Choroid plexus epithelial cell (primary cell): Measurements from ENCODE around the gene KIF3C.
"Not testable (repeated sequence)": the region's sequence is repeated elsewhere in the genome, so short reads cannot be mapped to it uniquely, and the experiment has no call there.

Experiments used
- DNase-seq: peaks from one replicate; pipeline ENCODE4 v3.0.0-alpha.2; 2010; ENCODE audit warnings: low read depth
- H3K4me3 ChIP-seq: 2 replicates; pipeline ENCODE4 v1.5.1; 2011; ENCODE audit warnings: low read depth, mild to moderate bottlenecking, control low read depth, low read length, moderate library complexity
- CTCF ChIP-seq: conservative IDR thresholded peaks from 2 replicates; pipeline ENCODE4 v1.5.1; 2011; ENCODE audit warnings: low read depth, mild to moderate bottlenecking, control low read depth, inconsistent platforms, low read length, moderate library complexity

KIF3C gene

GRCh38 chr2:25928668-25929067 is 53.6 kb downstream of the KIF3C start:
- no peak for DNase-seq
- H3K4me3 ChIP-seq, result no peak overlapping the region
- TF ChIP-seq CTCF, result no peak

DNA sequence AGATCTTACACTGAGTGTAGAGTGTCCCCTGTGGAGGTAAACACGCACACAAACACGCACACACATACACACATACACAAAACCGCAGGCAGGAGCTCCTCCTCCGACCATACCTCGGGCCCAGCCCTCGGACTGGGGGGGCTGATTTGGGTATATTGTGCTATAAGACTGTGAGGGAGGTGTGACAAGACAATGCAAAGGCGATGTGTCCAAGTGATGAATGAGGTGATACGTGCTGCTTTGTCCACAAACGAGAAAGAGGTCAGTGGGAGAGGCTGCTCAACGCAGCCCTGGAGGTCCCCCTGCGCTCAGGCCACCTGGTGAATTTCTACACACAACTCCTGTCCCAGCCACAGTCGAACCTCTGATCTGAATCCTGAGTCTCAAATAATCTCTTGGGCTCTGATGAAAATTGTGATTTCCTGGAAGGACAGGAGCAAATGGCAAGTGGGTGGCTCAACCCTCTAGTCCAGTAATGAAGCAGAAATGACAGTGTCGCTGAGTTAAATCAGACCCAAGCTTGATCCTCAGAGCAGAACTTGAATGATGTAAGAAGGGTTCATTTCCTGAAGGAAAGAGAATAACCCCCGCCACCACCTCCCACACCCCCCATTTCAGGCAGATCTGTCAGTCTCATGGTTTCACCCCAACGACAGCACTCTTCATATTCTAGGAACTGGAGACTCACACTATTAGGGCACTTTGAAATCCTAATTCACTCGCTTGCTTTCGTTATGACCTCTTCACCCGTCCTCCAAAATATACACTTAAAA is 55.1 kb downstream of the KIF3C start:
- no peak for DNase-seq
- no peak overlapping the region for H3K4me3 ChIP-seq
- no peak for TF ChIP-seq CTCF

GRCh38 chr2:25922501-25922900 is 59.8 kb downstream of the KIF3C start:
- TF ChIP-seq CTCF, result no peak
- no peak overlapping the region for H3K4me3 ChIP-seq
- no peak for DNase-seq

DNA sequence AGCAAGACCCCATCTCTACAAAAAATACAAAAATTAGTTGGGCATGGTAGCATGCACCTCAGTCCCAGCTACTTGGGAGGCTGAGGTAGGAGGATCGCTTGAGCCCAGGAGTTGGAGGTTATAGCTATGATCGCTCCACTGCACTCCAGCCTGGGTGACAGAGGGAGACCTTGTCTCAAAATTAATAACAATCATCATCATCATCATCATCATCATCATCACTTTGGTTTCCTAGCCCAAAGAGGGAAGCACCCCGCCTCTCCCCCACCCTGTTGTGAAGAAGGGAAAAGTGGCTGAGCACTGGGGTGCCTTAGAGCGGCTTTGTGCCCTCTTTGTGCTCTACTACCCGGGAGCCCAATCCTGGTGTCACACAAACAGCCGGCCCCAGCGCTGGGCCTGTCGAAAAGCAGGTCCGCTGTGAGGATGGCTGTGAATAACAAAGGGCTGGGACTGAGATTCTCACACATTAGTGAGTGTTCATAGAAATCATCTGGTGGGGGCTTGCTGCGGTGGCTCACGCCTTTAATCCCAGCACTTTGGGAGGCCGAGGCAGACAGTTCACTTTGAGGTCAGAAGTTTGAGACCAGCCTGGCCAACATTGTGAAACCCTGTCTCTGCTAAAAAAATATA is 61.4 kb downstream of the KIF3C start:
- no peak for DNase-seq
- no peak overlapping the region for H3K4me3 ChIP-seq
- no peak for TF ChIP-seq CTCF

GRCh38 chr2:25920336-25920735 is 62.0 kb downstream of the KIF3C start:
- DNase-seq, result peak; percentile 70
- no peak for TF ChIP-seq CTCF
- H3K4me3 ChIP-seq, result no peak overlapping the region

DNA sequence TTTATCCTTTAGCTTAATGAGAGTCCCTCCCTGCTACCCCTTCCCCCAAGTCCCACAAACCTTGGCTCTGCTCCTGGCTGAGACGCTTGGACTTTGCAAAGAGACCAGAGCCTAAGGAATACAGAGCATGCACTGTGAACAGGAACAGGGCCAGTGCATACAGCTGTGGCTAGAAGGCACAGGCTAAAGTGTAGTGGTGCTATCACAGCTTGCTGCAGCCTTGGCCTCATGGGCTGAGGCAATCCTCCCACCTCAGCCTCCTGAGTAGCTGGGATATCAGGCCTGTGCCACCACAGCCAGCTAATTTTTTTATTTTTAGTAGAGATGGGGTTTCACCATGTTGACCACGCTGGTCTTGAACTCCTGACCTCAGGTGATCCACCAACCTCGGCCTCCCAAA is 64.5 kb downstream of the KIF3C start:
- no peak for DNase-seq
- no peak overlapping the region for H3K4me3 ChIP-seq
- no peak for TF ChIP-seq CTCF

GRCh38 chr2:25917411-25917810 is 64.9 kb downstream of the KIF3C start:
- peak; percentile 61 for DNase-seq
- not testable (repeated sequence) for H3K4me3 ChIP-seq

DNA sequence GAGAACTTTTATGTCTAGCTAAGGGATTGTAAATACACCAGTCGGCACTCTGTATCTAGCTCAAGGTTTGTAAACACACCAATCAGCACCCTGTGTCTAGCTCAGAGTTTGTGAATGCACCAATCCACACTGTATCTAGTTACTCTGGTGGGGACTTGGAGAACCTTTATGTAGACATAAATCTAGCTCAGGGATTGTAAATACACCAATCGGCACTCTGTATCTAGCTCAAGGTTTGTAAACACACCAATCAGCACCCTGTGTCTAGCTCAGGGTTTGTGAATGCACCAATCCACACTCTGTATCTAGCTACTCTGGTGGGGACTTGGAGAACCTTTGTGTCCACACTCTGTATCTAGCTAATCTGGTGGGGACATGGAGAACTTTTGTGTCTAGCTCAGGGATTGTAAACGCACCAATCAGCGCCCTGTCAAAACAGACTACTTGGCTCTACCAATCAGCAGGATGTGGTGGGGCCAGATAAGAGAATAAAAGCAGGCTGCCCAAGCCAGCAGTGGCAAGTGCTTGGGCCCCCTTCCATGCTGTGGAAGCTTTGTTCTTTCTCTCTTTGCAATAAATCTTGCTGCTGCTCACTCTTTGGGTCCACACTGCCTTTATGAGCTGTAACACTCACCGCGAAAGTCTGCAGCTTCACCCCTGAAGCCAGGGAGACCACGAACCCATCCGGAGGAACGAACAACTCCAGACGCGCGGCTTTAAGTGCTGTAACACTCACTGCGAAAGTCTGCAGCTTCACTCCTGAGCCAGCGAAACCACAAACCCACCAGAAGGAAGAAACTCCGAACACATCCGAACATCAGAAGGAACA is 66.1 kb downstream of the KIF3C start:
- H3K4me3 ChIP-seq, result not testable (repeated sequence)

DNA sequence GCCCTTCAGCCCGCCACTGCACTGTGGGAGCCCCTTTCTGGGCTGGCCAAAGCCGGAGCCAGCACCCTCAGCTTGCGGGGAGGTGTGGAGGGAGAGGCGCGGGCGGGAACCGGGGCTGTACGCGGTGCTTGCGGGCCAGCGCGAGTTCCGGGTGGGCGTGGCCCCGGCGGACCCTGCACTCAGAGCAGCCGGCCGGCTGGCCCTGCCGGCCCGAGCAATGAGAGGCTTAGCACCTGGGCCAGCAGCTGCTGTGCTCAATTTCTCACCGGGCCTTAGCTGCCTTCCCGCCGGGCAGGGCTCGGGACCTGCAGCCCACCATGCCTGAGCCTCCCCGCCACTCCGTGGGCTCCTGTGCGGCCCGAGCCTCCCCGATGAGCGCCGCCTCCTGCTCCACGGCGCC is 66.9 kb downstream of the KIF3C start:
- DNase-seq, H3K4me3 ChIP-seq: not testable (repeated sequence)

More for the DNA sequence above, 66.1 kb downstream of the KIF3C start:
- DNase-seq, result not testable (repeated sequence)

DNA sequence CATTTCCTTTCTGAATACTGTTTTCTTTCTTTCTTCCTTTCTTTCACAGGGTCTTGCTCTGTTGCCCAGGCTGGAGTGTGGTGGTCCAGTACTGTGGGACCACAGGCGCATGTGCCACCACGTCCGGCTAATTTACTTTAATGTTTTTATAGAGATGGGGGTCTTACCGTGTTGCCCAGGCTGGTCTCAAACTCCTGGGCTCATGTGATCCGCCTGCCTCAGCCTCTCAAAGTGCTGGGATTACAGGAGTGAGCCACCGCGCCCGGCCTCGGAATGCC is 68.7 kb downstream of the KIF3C start:
- not testable (repeated sequence) for H3K4me3 ChIP-seq, DNase-seq
